K562 (cell line): Measurements from ENCODE around the gene NEK2. TPM values are rescaled to one million over a fixed set of nuclear protein-coding genes. Genes with fewer than 3 reads are reported as not detected.

Experiments
- ATAC-seq: fragments of 200-7000 bp; cut with Tn5 transposase; 3 replicates; pipeline ENCODE4 v1.9.1; 2020; ENCODE audit warnings: moderate library complexity
- BruUV-seq: library from RNA; stranded (reverse); fragments of 400-500 nt; replicated peaks from 2 replicates; lab custom pipeline; 2021; lab: Mats Ljungman, UMichigan
- CTCF ChIA-PET: fragments of 300-600 bp; formaldehyde crosslinking; extraction: SDS; loops from one replicate; lab custom pipeline; 2021; ENCODE audit warnings: low intra/inter-chr PET ratio; lab: Yijun Ruan, JAX
- POLR2A ChIA-PET: fragments of 300-600, 350-650 bp; sonication (Branson Sonifier 250); formaldehyde crosslinking; extraction: SDS; loops from one replicate; lab custom pipeline; 2021; ENCODE audit warnings: antibody characterized with exemption, inconsistent platforms; lab: Yijun Ruan, JAX
- DNase-seq, 4 experiments: peaks; one replicate each; pipeline versions ENCODE4 v3.0.0 to v3.0.0-alpha.2; 2011 to 2018; ENCODE audit warnings: low spot score in 3 of 4, mixed read lengths in 3 of 4; ENCODE audit errors: extremely low read depth in 1 of 4
- FAIRE-seq: peaks from 2 replicates; lab custom pipeline; 2011; peaks lifted over from hg19 to GRCh38; lab: Jason Lieb, UNC
- H2AFZ ChIP-seq: 2 replicates; pipeline ENCODE4 v1.6.0; 2011; ENCODE audit warnings: low read depth, low read length, control low read depth, inconsistent platforms
- H3K27ac ChIP-seq: fragments of 200-600 bp; 3 replicates; pipeline ENCODE4 v1.8.0; 2011; ENCODE audit warnings: low read depth, mild to moderate bottlenecking, control low read depth, inconsistent platforms, low read length, moderate library complexity, mixed read lengths; ENCODE audit errors: extremely low read depth
- H3K27me3 ChIP-seq, 2 experiments: fragments of 300-600 bp in 1 of 2; 2 replicates in 1 of 2; 3 replicates in 1 of 2; pipeline versions ENCODE4 v1.6.0 to v1.8.0; 2011; ENCODE audit warnings: inconsistent platforms in 2 of 2, low read length in 2 of 2, mild to moderate bottlenecking in 1 of 2, mixed read lengths in 1 of 2, moderate library complexity in 1 of 2; ENCODE audit not compliant: control insufficient read depth in 2 of 2, insufficient read depth in 2 of 2
- H3K36me3 ChIP-seq: fragments of 300-600 bp; 3 replicates; pipeline ENCODE4 v1.8.0; 2011; ENCODE audit warnings: mild to moderate bottlenecking, low read length, inconsistent platforms; ENCODE audit not compliant: control insufficient read depth, insufficient read depth
- H3K4me1 ChIP-seq, 2 experiments: fragments of 200-600 bp in 1 of 2; replicated peaks in 1 of 2; 2 replicates in 1 of 2; 3 replicates in 1 of 2; pipeline versions ENCODE4 v1.5.1 to v1.8.0; 2011; ENCODE audit warnings: inconsistent platforms in 2 of 2, low read length in 2 of 2, mild to moderate bottlenecking in 1 of 2, mixed read lengths in 1 of 2, moderate library complexity in 1 of 2; ENCODE audit not compliant: control insufficient read depth in 2 of 2, insufficient read depth in 2 of 2
- H3K4me2 ChIP-seq: 2 replicates; pipeline ENCODE4 v1.6.1; 2011; ENCODE audit warnings: low read length, control low read depth, inconsistent platforms, mixed read lengths; ENCODE audit not compliant: insufficient read depth
- H3K4me3 ChIP-seq: fragments of 200-600 bp; sonication (generic), shearing (Covaris generic); 2 replicates; pipeline ENCODE4 v1.5.1; 2016; ENCODE audit warnings: control low read depth, inconsistent platforms
- H3K79me2 ChIP-seq: fragments of 200-600 bp; 3 replicates; pipeline ENCODE4 v1.8.0; 2011; ENCODE audit warnings: low read length, inconsistent platforms; ENCODE audit not compliant: control insufficient read depth, insufficient read depth
- H3K9ac ChIP-seq, 2 experiments: 2 replicates each; pipeline versions ENCODE4 v1.6.0 to v1.6.1; 2011; ENCODE audit warnings: low read depth in 2 of 2, low read length in 2 of 2, control low read depth in 1 of 2, inconsistent platforms in 1 of 2, mild to moderate bottlenecking in 1 of 2, mixed read lengths in 1 of 2; ENCODE audit not compliant: insufficient read depth in 1 of 2
- H3K9me1 ChIP-seq: one replicate; pipeline ENCODE4 v1.6.0; 2011; ENCODE audit warnings: inconsistent platforms, mild to moderate bottlenecking, low read length, moderate library complexity; ENCODE audit not compliant: control insufficient read depth, insufficient read depth
- H3K9me3 ChIP-seq: replicated peaks from 2 replicates; pipeline ENCODE4 v1.5.1; 2011; ENCODE audit warnings: low read depth, low read length, inconsistent platforms; ENCODE audit not compliant: control insufficient read depth, insufficient read depth
- H4K20me1 ChIP-seq: replicated peaks from 2 replicates; pipeline ENCODE4 v1.6.1; 2011; ENCODE audit warnings: low read length, inconsistent platforms, mixed read lengths; ENCODE audit not compliant: control insufficient read depth, insufficient read depth
- PML ChIP-seq: IDR thresholded peaks from 2 replicates; pipeline ENCODE4 v1.6.1; 2012; ENCODE audit warnings: low read length, inconsistent platforms
- PRDM10 ChIP-seq: fragments of 450-650 bp; IDR thresholded peaks from 2 replicates; pipeline ENCODE4 v1.6.1; 2018; ENCODE audit not compliant: partially characterized antibody
- ZNF384 ChIP-seq: IDR thresholded peaks from 2 replicates; pipeline ENCODE4 v1.6.1; 2012; ENCODE audit warnings: low read depth, low read length, improper control_type of control experiment
- ZNF41 ChIP-seq: fragments of 250-450 bp; sonication (Bioruptor Pico); conservative IDR thresholded peaks from 2 replicates; pipeline ENCODE4 v1.4.0; 2020; ENCODE audit warnings: mild to moderate bottlenecking
- WGBS: fragments of 100-300 bp; shearing (Covaris generic); methylation state at CpG from one replicate; pipeline ENCODE4 v1.1.6; 2016; ENCODE audit warnings: low coverage, mixed read lengths; ENCODE audit not compliant: insufficient coverage; ENCODE audit errors: missing lambda C conversion rate; 5-methylcytosine and 5-hydroxymethylcytosine counted together
- in situ Hi-C: fragments of 300-500 bp; cut with MboI; formaldehyde crosslinking; loops from 4 replicates; pipeline ENCODE4 v1.15.0; 2018; ENCODE audit warnings: inconsistent platforms, mixed read lengths
- intact Hi-C: fragments of 100-400 bp; cut with micrococcal nuclease; formaldehyde crosslinking; loops from 2 replicates; pipeline ENCODE4 v1.14.2; 2022
- polyA plus RNA-seq, 8 experiments: library from polyadenylated mRNA; depleted of rRNA in 4 of 8; stranded (reverse) in 5 of 8; unstranded in 3 of 8; fragments of >200 nt; fragmentation: Nextera tagmentation in 2 of 8; fragmentation: Illumina TruSeq in 1 of 8; extraction: Ambion mirVana in 2 of 8; extraction: Trizol in 1 of 8; gene quantifications; 2 replicates each; pipeline versions ENCODE4 v1.2.1 to v1.2.3, GENCODE V29; 2011 to 2014; ENCODE audit warnings: inconsistent platforms in 1 of 8, missing spikeins in 1 of 8
- total RNA-seq, 7 experiments: library from RNA; depleted of rRNA in 6 of 7; stranded (reverse); fragments of >200 nt in 6 of 7; fragmentation: Illumina TruSeq in 2 of 7; extraction: Trizol in 2 of 7; gene quantifications; 2 replicates each; pipeline versions ENCODE4 v1.2.1 to v1.2.3, GENCODE V29; 2011 to 2021; ENCODE audit warnings: low replicate concordance in 1 of 7

Gene NEK2
- total and polyA plus RNA-seq, 9 of the 15 experiments (the other 6 are each of a cell fraction or from before 2014, with no cell fraction given), result 30.0 to 74.7 (median 66.4) TPM

GRCh38 chr1:211683396-211684297 is 8.2 kb upstream of the NEK2 start:
- POLR2A ChIA-PET, result interaction anchor here (0.6 to 2.1 kb wide), 5 partner anchors 11 to 658 kb away, joined by 3 to 8 read pairs (median 4); partner anchors contain the start of genes DTL and INTS7
- intact Hi-C loops, result loop anchor here (5.0 kb wide), 3 partner anchors 149 to 684 kb away; partner anchors contain the start of gene LPGAT1
- in situ Hi-C loops, result loop anchor here (25.0 kb wide), 2 partner anchors 354 to 679 kb away; partner anchors contain the start of genes DTL and INTS7
- Histone ChIP-seq H3K9me3 (no peaks in the 10 kb centered on the region), H3K4me2 (no peak overlapping the region), H3K27ac (no peak overlapping the region), H3K4me3 (no peak overlapping the region), H3K4me1 (peaks cover 0 to 3% of the 10 kb centered on the region in 2 experiments; a peak in 2 of 5 replicates), H3K36me3 (no peaks in the 10 kb centered on the region), H3K27me3 (peaks cover 7 to 27% of the 10 kb centered on the region in 2 experiments; a peak in 3 of 5 replicates), H3K79me2 (no peaks in the 10 kb centered on the region), H2AFZ (no peak overlapping the region), H3K9me1 (no peaks in the 10 kb centered on the region), H4K20me1 (0 out of 2 replicates have a peak, but pooled peaks cover 5% of the 10 kb centered on the region), H3K9ac (peak overlapping the region in 1 of 2 experiments; percentile 30; a peak in 1 of 4 replicates)
- FAIRE-seq (no peak), DNase-seq (no peak), ATAC-seq (no peak)
- 5% methylated on average over 8 of the region's 8 CpGs for WGBS
- CTCF ChIA-PET, result no interaction called here
- TF ChIP-seq ZNF41 (CRISPR knock-in tag) (no peak), ZNF384 (no peak), PML (no peak), PRDM10 (peak; percentile 67)
- no TSS peak for BruUV-seq
